GM04503 (cell line): ENCODE measurements around the gene DLG2.

Experiments
- DNase-seq: peaks from one replicate; pipeline ENCODE4 v3.0.0-alpha.2; 2012; ENCODE audit warnings: low read depth

DLG2 gene

DNA sequence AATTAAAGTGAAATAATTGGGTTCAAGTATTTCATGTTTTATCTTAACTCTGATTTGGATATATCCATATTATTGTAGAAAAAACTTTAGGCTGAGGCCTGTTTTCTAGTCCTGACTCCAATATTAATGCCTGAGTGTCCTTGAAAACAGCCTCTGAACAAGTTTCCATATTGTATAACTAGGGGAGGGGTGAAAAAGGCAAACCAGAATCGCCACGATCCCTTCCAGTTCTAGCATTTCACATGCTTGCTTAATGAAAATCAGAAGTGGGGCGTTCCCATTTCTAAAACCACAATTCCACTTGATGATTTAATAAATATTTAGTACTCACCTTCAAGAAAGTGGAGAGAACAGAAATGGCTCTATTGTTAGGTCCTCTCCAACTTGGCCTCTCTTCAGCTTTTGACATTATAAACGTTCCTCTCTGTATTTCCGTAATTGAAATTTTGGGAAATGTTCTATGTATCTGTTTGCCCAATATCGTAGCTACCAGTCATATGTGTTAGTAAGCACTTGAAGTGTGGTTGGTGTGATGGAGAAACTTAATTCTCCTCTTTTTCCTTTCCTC lies 1779.6 kb downstream of the DLG2 start:
- no peak for DNase-seq

DNA sequence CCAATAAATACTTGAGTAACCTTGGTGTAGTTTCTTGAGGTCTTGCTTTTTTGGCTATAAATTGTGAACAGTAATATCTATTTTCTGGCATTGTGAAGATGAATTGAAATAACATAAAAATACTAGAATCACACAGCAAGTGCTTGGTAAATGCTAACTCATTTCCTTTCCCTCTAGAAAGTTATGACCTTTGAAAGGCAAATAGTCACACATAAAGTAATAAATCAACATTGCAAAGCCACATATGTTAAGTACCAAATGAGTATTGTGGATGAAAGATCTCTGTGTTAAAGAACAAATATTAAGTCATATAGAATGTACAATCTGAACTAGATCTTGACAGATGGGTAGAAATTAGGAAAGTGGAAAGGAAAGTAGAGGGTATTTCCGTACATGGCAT lies 1781.3 kb downstream of the DLG2 start:
- DNase-seq, result no peak

DNA sequence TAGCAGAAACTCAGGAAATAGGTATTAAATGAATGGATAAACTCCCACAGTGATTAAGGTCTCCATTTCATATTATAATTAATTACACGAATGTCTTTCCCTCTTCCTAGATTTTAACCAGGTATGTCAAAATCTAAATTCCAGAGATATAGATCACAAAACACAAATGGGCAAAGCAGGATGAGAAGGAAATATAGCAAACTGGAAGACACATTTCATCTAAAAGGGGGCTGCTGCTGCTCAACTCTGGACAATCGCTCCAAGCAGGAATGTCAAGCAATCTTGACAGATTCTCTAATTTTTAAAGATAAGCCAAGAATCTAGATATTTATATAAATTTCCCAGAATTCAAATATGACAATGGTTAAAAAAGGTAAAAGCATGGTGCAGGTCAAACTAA lies 1786.8 kb downstream of the DLG2 start:
- no peak for DNase-seq

DNA sequence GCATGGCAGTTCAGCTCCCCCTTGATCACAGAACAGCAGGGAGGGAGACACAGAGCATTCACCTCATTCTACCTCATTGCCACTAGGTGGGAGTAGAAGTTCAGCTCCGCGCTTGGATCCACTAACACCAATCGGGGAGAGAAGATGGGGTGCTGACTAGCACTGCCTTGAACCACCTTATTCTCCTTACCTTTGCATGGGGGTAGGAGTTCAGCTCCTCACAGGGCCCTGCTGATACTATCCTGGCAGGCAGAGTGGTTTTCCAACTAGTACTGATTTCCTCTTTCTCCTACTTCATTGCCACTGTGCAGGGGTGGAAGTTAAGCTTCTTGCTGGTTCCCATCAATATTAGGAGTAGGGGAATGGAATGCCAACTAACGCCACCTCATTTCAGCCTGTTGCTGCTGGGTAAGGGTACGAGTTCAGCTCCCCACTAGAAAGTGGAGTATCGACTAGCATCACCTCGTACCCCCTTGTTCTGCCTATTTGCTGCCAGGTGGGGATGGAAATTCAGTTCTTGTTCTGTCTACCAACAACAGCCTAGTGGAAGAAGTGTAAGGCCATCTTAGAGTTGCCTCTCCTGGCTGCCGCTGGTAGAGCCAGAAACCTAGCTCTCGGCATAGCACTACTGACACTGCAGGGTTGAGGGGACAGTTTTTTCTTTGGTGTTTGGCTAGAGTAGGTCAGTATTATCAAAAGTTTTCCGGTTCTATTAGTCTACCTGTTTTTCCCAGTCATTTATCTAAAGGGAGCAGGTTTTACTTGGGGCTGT lies 1790.1 kb downstream of the DLG2 start:
- no peak for DNase-seq

DNA sequence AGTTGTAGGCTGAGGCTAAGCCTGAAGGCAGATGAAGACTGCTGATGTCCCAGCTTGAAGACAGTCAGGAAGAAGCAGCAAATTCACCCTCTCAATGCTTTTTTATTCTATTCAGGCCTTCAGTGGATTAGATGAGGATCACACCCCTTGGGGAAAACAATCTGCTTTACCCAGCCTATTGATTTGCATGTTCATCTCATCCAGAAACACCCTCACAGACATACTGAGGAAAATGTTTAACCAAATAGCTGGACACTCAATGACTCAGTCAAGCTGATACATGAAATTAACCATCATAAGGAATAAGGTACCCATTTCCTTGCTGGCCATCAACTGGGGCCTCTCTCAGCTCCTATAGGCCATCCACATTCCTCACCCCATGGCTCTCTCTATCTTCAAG lies 1791.1 kb downstream of the DLG2 start:
- DNase-seq, result no peak

DNA sequence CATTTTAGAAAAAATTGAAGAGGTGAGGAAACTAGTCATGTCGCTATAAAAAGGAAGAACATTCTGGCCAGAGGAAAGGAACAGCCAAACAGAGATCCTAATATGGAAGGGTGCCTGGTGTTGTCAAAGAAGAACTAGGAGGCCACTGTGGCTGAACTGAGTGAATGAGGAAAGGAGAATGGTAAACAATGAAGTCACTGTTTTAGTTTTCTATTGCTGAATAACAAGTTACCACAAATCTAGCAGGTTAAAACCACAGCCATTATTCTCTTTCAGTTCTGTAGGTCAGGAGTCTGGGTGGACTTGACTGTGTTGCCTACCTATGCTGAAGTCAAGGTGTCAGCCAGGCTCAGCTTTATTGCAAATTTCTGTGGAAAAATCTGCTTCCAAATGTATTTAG lies 1791.7 kb downstream of the DLG2 start:
- DNase-seq, result no peak

DNA sequence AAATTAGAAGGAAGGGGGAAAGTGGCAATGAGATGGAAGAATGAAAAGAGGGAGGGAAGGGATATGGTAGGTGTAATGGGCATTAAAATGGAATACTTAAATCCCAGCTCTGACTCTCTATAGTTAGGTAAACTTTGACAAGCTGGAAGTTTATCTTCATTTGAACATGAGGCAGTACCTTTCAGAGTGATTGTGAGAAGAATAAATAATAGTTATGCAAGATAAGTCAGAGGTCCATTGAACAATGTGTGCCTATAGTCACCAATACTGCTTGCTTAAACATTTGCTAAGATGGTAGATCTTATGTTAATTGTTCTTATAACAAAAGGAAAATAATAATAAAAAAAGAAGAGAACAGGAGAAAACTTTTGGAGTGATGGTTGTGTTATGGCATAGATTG lies 1795.2 kb downstream of the DLG2 start:
- DNase-seq, result no peak

DNA sequence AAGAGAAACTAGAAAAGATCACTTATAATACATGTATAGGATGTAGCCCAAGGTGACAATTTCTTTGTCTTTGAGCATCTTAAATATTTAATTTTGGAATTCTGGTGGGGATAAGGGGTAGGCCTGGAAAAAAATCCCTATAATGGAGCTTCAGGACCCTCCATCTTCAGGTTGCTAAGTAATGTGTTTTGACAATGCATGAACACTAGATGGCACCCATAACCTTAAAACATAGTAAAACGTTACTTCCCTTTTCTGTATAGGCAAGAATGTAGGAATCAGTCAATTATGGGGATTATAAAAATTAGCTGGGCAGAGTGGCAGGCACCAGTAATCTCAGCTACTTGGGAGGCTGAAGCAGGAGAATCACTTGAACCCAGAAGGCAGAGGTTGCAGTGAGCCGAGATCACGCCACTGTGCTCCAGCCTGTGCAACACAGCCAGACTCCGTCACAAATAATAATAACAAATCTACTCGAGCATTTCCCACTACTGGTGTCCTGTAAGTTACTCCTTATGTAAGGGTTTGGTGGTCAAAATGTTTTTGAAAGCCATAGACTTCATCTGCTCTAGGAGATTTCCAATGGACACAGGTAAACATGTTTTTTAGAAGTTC lies 1799.1 kb downstream of the DLG2 start:
- DNase-seq, result no peak

DNA sequence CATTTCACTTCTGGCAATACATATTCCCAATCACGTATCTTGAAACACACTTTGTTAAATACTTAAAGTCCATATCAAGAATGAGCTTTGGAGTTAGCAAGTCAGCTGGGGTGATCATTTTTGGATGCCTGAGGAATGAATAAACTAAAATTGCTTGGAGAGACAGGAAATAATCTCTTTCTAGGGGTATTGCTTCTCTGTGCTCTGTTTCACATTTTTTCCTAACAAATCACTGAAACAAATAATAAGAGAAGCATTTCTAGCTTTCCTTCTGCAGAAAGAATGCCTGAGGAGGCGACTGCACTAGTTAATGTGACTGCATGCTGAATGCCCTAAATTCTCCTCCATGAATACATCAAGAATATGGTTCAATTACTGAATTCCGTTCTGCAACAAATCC lies 1799.6 kb downstream of the DLG2 start:
- DNase-seq, result peak; percentile 60

DNA sequence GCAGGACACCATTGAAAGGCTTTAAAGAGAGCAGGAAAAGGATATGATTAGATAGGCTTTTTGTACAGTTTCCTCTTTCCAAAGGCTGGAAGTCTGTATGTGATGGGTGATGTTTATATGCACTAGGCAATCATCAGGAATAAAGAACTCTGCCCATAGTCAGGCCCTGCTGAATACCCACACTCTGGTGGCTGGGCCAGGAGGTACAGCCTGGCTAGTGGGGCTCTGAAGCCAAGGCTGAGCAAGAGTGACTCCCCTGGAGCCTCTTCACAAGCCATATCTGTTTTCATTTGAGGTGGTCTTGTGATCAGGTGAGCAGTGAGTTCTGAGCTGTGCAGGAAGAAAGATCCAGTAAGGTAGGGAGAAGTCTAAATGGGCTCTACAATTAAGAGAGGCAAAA lies 1801.1 kb downstream of the DLG2 start:
- DNase-seq, result no peak

DNA sequence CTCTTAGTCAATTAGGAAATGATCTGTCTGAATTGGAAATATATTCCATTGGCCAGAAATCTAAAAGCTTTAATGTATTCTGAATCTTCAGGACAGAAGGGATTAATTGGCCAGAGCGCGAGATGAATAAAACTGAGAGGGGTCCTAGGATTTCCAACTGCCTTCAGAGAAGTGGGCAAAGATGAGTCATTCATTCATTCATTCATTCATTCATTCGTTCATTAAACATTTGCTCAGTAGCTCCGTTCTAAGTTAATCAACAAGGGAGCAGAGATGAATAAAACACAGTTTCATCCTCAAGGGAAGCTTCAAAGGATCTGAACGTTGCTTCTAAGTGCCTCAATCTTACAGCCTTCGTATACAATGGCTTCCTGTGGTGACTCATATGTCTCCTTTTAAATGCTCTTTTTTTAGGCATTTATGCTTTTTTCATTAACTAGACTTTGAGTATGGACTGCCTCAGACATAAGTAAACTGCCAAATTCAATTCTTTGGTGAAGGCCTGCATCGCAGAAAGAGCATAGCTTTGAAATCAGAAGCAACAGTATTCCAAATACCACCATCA lies 1803.6 kb downstream of the DLG2 start:
- DNase-seq, result no peak

DNA sequence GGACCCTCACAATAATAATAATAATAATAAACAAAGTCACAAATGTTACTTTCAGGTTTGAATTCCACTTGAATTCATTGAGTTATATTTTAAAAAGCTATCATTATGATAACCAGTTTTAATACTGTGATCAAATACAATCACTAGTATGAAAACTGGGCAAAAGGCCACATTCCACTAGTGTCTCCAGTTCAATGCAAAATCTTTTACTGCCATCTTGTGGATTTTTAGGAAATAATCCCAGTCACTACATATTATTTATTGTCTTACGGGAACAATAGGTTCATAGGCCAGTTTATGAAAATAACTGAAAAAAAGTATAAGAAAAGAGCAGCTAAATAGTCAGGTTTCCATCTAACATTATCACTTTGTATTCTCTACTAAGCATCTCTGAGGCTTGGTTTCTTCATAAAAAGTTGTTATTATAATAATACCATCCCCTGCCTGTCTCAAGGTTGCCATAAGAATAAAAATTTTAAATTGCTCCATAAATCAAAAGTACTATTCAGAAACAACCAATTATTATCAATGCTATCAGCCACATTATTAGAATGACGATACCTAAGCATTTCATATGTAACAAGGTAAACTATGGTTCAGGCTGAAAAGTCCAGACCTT lies 1807.1 kb downstream of the DLG2 start:
- DNase-seq, result peak; percentile 25

DNA sequence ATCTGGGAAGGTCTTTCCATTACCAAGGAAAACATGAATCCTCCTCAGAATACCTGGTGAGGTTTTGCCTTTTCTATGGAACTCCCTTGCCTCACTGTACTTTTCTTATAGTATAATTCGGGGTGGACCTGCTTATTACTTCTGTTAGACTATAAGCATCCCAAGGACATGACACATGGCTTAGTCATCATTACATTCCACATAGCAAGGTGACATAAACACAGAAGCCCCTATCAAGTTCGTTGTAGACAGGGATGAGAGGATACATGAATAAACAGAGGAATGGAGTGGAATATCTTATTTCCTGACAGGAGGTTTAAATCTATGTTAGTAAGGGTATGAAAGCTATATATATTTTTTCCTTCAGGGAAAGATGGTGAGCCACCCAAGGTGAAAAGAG lies 1808.8 kb downstream of the DLG2 start:
- no peak for DNase-seq

DNA sequence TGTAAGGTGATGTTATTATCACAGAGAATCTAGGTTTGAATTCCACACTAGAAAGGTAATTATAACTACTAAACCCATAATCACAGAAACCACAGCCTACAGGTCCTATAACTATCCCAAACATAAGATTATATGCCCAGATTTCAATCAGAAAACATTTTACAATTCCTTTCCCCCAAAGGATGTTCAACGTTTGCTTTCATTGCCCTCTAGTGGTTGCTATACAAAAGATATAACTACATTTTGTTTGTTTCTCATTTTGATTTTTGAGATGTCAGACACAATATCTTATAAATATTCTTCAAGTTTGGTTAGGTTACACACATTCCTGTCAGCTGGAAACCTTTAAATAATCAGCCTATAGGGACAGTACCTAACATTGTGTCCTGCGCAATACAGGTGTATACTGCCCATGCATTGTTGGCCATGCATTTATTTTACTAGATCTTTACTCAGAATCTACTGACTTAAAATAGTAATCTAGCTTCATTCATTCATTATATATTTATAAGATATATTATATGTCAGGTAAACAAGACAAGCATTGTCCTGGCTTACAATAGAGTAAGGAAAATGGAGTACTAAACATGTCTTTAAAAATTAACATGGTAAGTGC lies 1810.5 kb downstream of the DLG2 start:
- no peak for DNase-seq

DNA sequence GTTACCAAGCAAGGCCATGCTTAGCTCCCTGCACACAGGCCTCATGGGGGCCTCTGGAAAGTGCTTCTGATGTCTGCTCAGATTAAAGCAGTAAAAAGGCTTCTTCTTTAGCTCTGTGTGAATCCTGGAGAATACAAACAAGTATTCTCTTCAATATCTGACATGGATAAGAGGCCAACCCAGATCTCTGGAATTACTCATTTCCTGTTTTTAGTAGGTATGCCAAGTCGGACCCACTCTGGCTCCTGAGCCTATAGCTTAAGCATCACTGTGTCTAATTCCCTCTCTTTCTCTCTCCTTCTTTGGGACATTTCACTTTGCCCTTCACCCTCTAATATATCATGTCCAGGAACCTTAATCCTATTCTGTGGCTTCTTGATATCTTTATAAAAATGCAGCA lies 1811.4 kb downstream of the DLG2 start:
- no peak for DNase-seq

DNA sequence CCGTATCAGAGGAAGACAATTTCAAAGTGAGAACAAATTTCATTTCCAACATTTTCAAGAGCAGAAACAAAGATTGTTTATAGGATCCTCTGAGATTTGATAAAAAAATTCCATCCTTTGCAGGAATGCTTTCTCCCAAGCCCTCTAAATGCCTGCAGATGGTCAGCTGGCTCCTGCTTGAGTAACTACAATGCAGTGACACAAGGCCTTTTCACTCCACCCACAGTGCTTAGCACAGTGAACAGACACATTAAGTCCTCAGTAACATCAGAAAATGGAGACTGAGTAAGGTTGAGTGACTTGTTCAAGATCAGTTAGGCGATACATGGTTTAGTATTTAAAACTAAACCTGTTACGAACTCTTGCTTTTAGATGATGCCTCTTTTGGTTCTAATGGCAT lies 1813.8 kb downstream of the DLG2 start:
- no peak for DNase-seq

DNA sequence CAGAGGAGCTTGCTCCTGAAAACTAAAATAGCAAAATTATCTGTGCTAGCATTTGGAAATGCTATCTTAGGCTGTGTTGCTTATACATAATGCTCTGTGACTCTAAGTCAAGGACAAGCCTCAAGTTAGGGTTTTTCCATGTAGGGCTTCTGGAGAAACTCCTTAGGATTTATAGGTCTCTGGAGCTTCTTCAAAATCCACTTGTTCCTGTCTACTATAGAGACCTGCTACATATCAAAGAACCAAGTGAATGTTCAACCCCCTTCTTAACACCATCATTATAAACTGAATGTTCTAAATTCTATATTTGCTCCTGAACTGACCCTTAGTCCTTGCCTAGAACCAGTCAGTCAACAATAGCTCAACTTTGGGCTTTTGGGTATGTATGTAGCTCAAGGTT lies 1817.9 kb downstream of the DLG2 start:
- DNase-seq, result no peak

DNA sequence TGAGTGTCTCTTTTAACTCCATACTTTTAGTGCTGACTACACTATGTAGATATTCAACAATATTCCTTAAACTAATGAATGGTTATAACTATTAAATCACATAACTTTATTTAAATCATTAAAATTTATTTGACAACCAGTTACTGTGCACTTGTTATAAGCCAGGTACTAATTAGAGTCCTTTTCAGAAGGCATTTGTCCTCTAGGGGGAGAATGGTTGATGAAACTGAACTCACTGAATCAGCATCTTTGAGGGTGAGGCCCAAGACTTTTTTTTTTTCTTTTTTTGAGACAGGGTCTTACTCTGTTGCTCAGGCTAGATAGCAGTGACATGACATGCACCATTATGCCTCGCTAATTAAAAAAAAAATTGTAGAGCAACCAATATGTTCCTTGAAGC lies 1825.3 kb downstream of the DLG2 start:
- DNase-seq, result no peak

DNA sequence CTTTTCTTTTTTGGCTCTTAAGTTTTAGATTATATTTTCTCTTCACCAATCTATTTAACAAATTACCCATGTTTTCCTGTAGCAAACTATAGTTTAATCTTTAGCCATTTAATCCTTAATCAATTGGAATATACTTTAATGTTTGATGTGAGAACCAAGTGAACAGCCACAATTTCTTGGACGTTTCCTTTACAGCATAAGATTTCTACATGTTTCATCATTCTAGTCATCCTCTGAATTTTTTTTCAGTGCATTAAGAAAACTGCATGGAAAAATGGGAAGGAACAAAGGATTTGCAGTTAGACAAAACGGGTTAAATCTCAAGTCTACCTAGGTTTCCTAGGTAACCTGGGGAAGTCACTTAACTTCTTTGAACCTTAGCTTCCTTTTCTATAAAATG lies 1833.8 kb downstream of the DLG2 start:
- DNase-seq, result no peak

DNA sequence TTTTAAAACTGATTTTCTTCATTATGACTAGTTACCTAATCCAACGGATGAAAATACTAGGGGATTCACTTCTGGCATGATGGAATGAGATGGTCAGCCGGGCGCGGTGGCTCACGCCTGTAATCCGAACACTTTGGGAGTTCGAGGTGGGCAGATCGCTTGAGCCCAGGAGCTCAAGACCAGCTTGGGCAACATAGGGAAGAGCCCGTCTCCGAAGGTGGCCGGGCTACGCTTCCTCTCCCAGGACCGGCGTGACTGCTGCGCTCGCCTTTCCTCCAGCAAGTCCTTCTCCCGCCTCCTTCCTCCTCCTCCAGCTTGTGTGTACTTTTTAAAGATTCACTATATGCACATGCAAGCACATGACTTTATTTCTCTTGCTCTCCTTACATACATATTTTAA lies 1835.6 kb downstream of the DLG2 start:
- no peak for DNase-seq

DNA sequence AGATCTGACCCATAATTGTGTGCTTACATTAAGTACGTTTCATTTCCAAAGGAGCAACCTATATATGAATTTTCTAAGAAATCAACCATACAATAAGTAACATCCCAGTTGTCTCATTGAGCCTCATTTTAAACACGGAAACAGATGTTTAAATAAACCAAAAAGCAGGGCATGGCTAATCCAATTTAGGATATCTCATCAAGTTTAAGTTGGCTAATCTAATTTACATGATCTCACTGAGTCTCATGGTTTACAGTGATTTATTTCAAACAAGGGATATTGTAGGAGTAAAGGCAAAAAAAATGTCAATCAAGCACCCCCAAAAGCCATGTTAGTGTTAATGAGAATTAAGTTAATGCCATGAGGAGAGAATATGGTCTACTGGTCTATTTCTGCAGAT lies 1841.2 kb downstream of the DLG2 start:
- DNase-seq, result no peak

DNA sequence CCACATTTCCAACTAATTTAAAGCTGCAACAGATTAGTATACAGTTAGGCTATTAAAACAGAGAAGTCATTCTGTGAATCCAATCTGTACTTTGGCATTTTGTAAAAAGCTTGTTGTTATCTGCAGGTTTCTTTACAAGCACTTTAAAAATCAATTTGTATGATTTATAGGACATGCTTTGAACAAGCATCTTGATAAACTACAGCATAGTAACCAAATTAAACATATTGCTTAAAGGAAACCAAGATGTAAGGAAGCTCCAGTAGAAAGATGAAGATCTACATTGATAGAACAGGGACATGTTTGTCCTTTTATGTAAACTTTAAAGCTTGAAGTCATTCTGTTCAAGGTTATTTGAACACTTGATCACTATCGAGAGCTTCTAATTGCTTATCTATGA lies 1842.7 kb downstream of the DLG2 start:
- DNase-seq, result no peak

DNA sequence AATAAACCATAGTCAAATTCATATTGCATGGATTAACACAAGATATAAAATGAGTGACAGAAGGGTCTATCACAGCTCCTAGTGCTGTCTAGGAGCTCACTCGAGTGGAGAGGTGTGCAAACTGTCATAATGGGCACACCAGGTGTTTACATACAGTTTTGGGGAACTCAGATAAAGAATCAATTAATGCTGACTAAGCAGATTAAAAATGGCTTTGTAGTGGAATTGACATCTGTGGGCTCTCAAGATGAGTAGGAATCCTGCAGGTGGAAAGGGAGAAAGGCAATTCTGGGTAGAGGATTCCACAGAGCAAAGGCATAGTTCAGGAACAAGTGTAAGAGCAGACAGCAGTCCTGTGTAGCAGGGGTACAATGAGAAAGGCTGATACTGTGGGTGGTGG lies 1844.8 kb downstream of the DLG2 start:
- no peak for DNase-seq
